HG03378 (cell line): ENCODE measurements around the gene TTYH1.
"Not testable (repeated sequence)": the region's sequence is repeated elsewhere in the genome, so short reads cannot be mapped to it uniquely, and the experiment has no call there.

Experiments
- ATAC-seq: cut with Tn5 transposase; IDR thresholded peaks from one replicate; pipeline ENCODE4 v1.9.1; 2021; ENCODE audit warnings: mild to moderate bottlenecking, moderate library complexity; ENCODE audit not compliant: unreplicated experiment

TTYH1 gene

GRCh38 chr19:54458648-54459281 is 43.5 kb downstream of the TTYH1 start:
- ATAC-seq: no peak

GRCh38 chr19:54459282-54460229 is 44.3 kb downstream of the TTYH1 start:
- no peak for ATAC-seq

- ATAC-seq: no peak
These were observed 45.2 kb downstream of the TTYH1 start for GRCh38 chr19:54460230-54461005.

GRCh38 chr19:54461210-54461609 is 45.9 kb downstream of the TTYH1 start:
- ATAC-seq: no peak

- no peak for ATAC-seq
These were observed 46.3 kb downstream of the TTYH1 start for GRCh38 chr19:54461613-54462012.

- no peak for ATAC-seq
These were observed 46.9 kb downstream of the TTYH1 start for GRCh38 chr19:54462047-54462654.

GRCh38 chr19:54462655-54463530 is 47.6 kb downstream of the TTYH1 start:
- peak; percentile 6 for ATAC-seq

- peak; percentile 53 for ATAC-seq
These were observed 48.3 kb downstream of the TTYH1 start, which contains the start of gene LENG9 for GRCh38 chr19:54463531-54464043. Gene LENG9, minus strand, starts transcription at chr19:54463778. Its CDS starts 252 bp downstream, at chr19:54463526.

GRCh38 chr19:54464044-54464629 is 48.9 kb downstream of the TTYH1 start:
- ATAC-seq: peak; percentile 52

GRCh38 chr19:54464630-54465425 is 49.6 kb downstream of the TTYH1 start:
- ATAC-seq: peak; percentile 24

- no peak for ATAC-seq
These were observed 50.3 kb downstream of the TTYH1 start for GRCh38 chr19:54465426-54466109.

GRCh38 chr19:54466110-54466480 is 50.8 kb downstream of the TTYH1 start:
- not testable (repeated sequence) for ATAC-seq

GRCh38 chr19:54469496-54469934 is 54.3 kb downstream of the TTYH1 start:
- no peak for ATAC-seq

GRCh38 chr19:54470276-54470887 is 55.1 kb downstream of the TTYH1 start:
- ATAC-seq: no peak

GRCh38 chr19:54470991-54471782 is 55.9 kb downstream of the TTYH1 start:
- ATAC-seq: no peak

- ATAC-seq: no peak
These were observed 58.0 kb downstream of the TTYH1 start, which contains the start of gene CDC42EP5 for GRCh38 chr19:54473071-54473891. Gene CDC42EP5, minus strand, starts transcription at chr19:54473296. Its CDS starts 7,749 bp downstream, at chr19:54465547.
